OCI-LY1 (cell line): Measurements from ENCODE around the gene IREB2.

Experiments
- CTCF ChIP-seq: fragments of 200-600 bp; sonication (generic), shearing (Covaris generic); IDR thresholded peaks from 2 replicates; pipeline ENCODE4 v1.5.1; 2017; ENCODE audit warnings: mild to moderate bottlenecking, antibody characterized with exemption, low read length, moderate library complexity, mixed read lengths
- EZH2 ChIP-seq: fragments of 200-600 bp; sonication (generic), shearing (Covaris generic); IDR thresholded peaks from 2 replicates; pipeline ENCODE4 v1.8.0; 2017; ENCODE audit warnings: borderline replicate concordance, mixed run types, mild to moderate bottlenecking, antibody characterized with exemption, low read length, moderate library complexity, mixed read lengths

- TF ChIP-seq EZH2 (no peak), CTCF (no peak)
These were observed 95.3 kb downstream of the IREB2 start for GRCh38 chr15:78533331-78533730.
